HepG2 (cell line): ENCODE measurements around the gene NUCB1. TPM values are rescaled to one million over a fixed set of nuclear protein-coding genes. Genes with fewer than 3 reads are reported as not detected.
A peak's percentile ranks its signal among the peaks of the same experiment; 100 is the strongest.

ENCODE experiments used
- AKAP8 ChIP-seq: sonication (generic); formaldehyde crosslinking; IDR thresholded peaks from 2 replicates; pipeline ENCODE4 v1.5.1; 2020; ENCODE audit warnings: mild to moderate bottlenecking, missing genetic modification reagents
- CHCHD3 ChIP-seq: sonication (generic); formaldehyde crosslinking; IDR thresholded peaks from 2 replicates; pipeline ENCODE4 v1.8.0; 2022; ENCODE audit warnings: mild to moderate bottlenecking, missing genetic modification reagents, moderate library complexity
- E2F1 ChIP-seq: sonication (generic); formaldehyde crosslinking; IDR thresholded peaks from 2 replicates; pipeline ENCODE4 v1.5.0; 2020; ENCODE audit warnings: missing genetic modification reagents
- ELF4 ChIP-seq: sonication (generic); formaldehyde crosslinking; IDR thresholded peaks from 2 replicates; pipeline ENCODE4 v1.5.0; 2020; ENCODE audit warnings: missing genetic modification reagents, mild to moderate bottlenecking, moderate library complexity, borderline replicate concordance
- FOXA3 ChIP-seq: IDR thresholded peaks from 2 replicates; pipeline ENCODE4 v1.6.1; 2016; ENCODE audit warnings: missing genetic modification reagents, missing compliant biosample characterization
- FOXK1 ChIP-seq: sonication (generic); formaldehyde crosslinking; IDR thresholded peaks from 2 replicates; pipeline ENCODE4 v1.4.0; 2020; ENCODE audit warnings: low read depth, missing genetic modification reagents, borderline replicate concordance
- HIVEP1 ChIP-seq: sonication (generic); formaldehyde crosslinking; IDR thresholded peaks from 2 replicates; pipeline ENCODE4 v1.4.0; 2020; ENCODE audit warnings: mild to moderate bottlenecking, missing genetic modification reagents
- IKZF1 ChIP-seq: fragments of 450-650 bp; IDR thresholded peaks from 2 replicates; pipeline ENCODE4 v1.7.1; 2016
- KLF13 ChIP-seq: sonication (generic); formaldehyde crosslinking; IDR thresholded peaks from 2 replicates; pipeline ENCODE4 v1.4.0; 2020; ENCODE audit warnings: mild to moderate bottlenecking, missing genetic modification reagents
- MEF2D ChIP-seq: sonication (generic); formaldehyde crosslinking; IDR thresholded peaks from 2 replicates; pipeline ENCODE4 v1.5.1; 2020; ENCODE audit warnings: mild to moderate bottlenecking, missing genetic modification reagents
- PAF1 ChIP-seq: IDR thresholded peaks from 2 replicates; pipeline ENCODE4 v1.6.1; 2016; ENCODE audit warnings: missing genetic modification reagents, missing compliant biosample characterization
- PHB2 ChIP-seq: fragments of 450-650 bp; IDR thresholded peaks from 2 replicates; pipeline ENCODE4 v1.6.1; 2018; ENCODE audit not compliant: partially characterized antibody
- PPARG ChIP-seq: conservative IDR thresholded peaks from 2 replicates; pipeline ENCODE4 v1.6.1; 2016; ENCODE audit warnings: missing biosample characterization, missing genetic modification reagents
- TBX3 ChIP-seq: fragments of 450-650 bp; IDR thresholded peaks from 2 replicates; pipeline ENCODE4 v1.6.1; 2017; ENCODE audit warnings: antibody characterized with exemption, mild to moderate bottlenecking, inconsistent platforms, borderline replicate concordance
- ZBTB33 ChIP-seq: sonication (generic); formaldehyde crosslinking; IDR thresholded peaks from 2 replicates; pipeline ENCODE4 v1.4.0; 2020; ENCODE audit warnings: missing genetic modification reagents
- ZNF235 ChIP-seq: sonication (generic); formaldehyde crosslinking; IDR thresholded peaks from 2 replicates; pipeline ENCODE4 v1.8.1; 2023; ENCODE audit warnings: mild to moderate bottlenecking, missing genetic modification reagents, borderline replicate concordance
- ZNF275 ChIP-seq: sonication (generic); formaldehyde crosslinking; IDR thresholded peaks from 2 replicates; pipeline ENCODE4 v1.8.0; 2022; ENCODE audit warnings: missing genetic modification reagents, mild to moderate bottlenecking, inconsistent platforms, borderline replicate concordance
- ZNF317 ChIP-seq: sonication (generic); formaldehyde crosslinking; IDR thresholded peaks from 2 replicates; pipeline ENCODE4 v1.5.0; 2020; ENCODE audit warnings: mild to moderate bottlenecking, missing genetic modification reagents
- ZNF550 ChIP-seq: sonication (generic); formaldehyde crosslinking; IDR thresholded peaks from 2 replicates; pipeline ENCODE4 v1.4.0; 2020; ENCODE audit warnings: mild to moderate bottlenecking, missing genetic modification reagents, borderline replicate concordance
- ZNF576 ChIP-seq: sonication (generic); formaldehyde crosslinking; IDR thresholded peaks from 2 replicates; pipeline ENCODE4 v1.4.0; 2020; ENCODE audit warnings: mild to moderate bottlenecking, missing genetic modification reagents
- ZNF644 ChIP-seq: IDR thresholded peaks from 2 replicates; pipeline ENCODE4 v1.6.1; 2016; ENCODE audit warnings: low read depth
- ZNF75D ChIP-seq: sonication (generic); formaldehyde crosslinking; IDR thresholded peaks from 2 replicates; pipeline ENCODE4 v1.8.1; 2023; ENCODE audit warnings: missing genetic modification reagents, mild to moderate bottlenecking, borderline replicate concordance
- ZNF777 ChIP-seq: sonication (generic); formaldehyde crosslinking; IDR thresholded peaks from 2 replicates; pipeline ENCODE4 v1.4.0; 2020; ENCODE audit warnings: missing genetic modification reagents
- ZNF784 ChIP-seq: sonication (generic); formaldehyde crosslinking; IDR thresholded peaks from 2 replicates; pipeline ENCODE4 v1.5.1; 2020; ENCODE audit warnings: missing genetic modification reagents, mild to moderate bottlenecking, borderline replicate concordance
- ZZZ3 ChIP-seq: sonication (generic); formaldehyde crosslinking; IDR thresholded peaks from 2 replicates; pipeline ENCODE4 v1.4.0; 2020; ENCODE audit warnings: missing genetic modification reagents, mild to moderate bottlenecking, borderline replicate concordance
- polyA plus RNA-seq, 8 experiments: library from polyadenylated mRNA; depleted of rRNA in 3 of 8; stranded (reverse) in 7 of 8; unstranded in 1 of 8; fragments of >200 nt; fragmentation: Illumina TruSeq in 4 of 8; extraction: Trizol in 4 of 8; gene quantifications; 2 replicates each; pipeline versions ENCODE4 v1.2.1 to v1.2.3, GENCODE V29; 2011 to 2016; ENCODE audit warnings: low read depth in 4 of 8, missing spikeins in 1 of 8, mixed read lengths in 1 of 8; ENCODE audit not compliant: insufficient read depth in 1 of 8
- total RNA-seq, 5 experiments: library from RNA; depleted of rRNA; stranded (reverse); fragments of >200 nt; fragmentation: Illumina TruSeq; extraction: Trizol; gene quantifications; 2 replicates each; pipeline ENCODE4 v1.2.3, GENCODE V29; 2016; ENCODE audit warnings: low read depth in 1 of 5

The NUCB1 gene
- total and polyA plus RNA-seq, 2 of the 13 experiments (the other 11 are each of a cell fraction or from before 2014, with no cell fraction given) = 82.3 to 106 TPM

- TF ChIP-seq ZNF550 (no peak), PPARG (CRISPR knock-in tag) (no peak), E2F1 (CRISPR knock-in tag) (peak; percentile 90), HIVEP1 (CRISPR knock-in tag) (no peak; the same call in 1 of the 2 replicates), ZNF777 (no peak; the same call in 1 of the 2 replicates), FOXA3 (CRISPR knock-in tag) (no peak), PHB2 (no peak), PAF1 (CRISPR knock-in tag) (no peak), AKAP8 (CRISPR knock-in tag) (no peak), ZNF784 (CRISPR knock-in tag) (no peak), ZZZ3 (CRISPR knock-in tag) (no peak), ZNF317 (peak; percentile 26; the same call in 1 of the 2 replicates), ZNF644 (no peak), KLF13 (CRISPR knock-in tag) (no peak), ELF4 (peak; percentile 74; the same call in 1 of the 2 replicates), ZNF275 (CRISPR knock-in tag) (peak; percentile 77; the same call in 1 of the 2 replicates), TBX3 (no peak), FOXK1 (peak; percentile 10; the same call in 1 of the 2 replicates), ZNF75D (CRISPR knock-in tag) (no peak), ZNF235 (CRISPR knock-in tag) (peak; percentile 63; the same call in 1 of the 2 replicates), CHCHD3 (no peak), IKZF1 (no peak), ZBTB33 (CRISPR knock-in tag) (no peak), ZNF576 (CRISPR knock-in tag) (no peak), MEF2D (peak; percentile 71)
These were observed at the start of gene NUCB1 (continued) for GRCh38 chr19:48899781-48900476.
